GM13976 (cell line): Measurements from ENCODE around the gene GALNT18.

Source experiments
- DNase-seq: peaks from one replicate; pipeline ENCODE4 v3.0.0; 2012; ENCODE audit warnings: low spot score
- in situ Hi-C: fragments of 300-500 bp; cut with MboI; formaldehyde crosslinking; loops from one replicate; pipeline ENCODE4 v1.12.0; 2022; ENCODE audit warnings: low sequenced_read_pairs, mixed read lengths, inconsistent platforms; ENCODE audit not compliant: unreplicated experiment
- TF ChIP-seq, protein P1 (sequence below): IDR thresholded peaks from 2 replicates; pipeline ENCODE4 v1.5.1; 2012; ENCODE audit warnings: borderline replicate concordance, mild to moderate bottlenecking; ENCODE audit not compliant: insufficient read depth; ENCODE audit errors: extremely low read depth, missing control alignments, control extremely low read depth

The GALNT18 gene

GRCh38 chr11:11338304-11338703 is 283.5 kb downstream of the GALNT18 start:
- no peak for DNase-seq
- in situ Hi-C loops, result no loop called here
- TF ChIP-seq, protein P1, sequence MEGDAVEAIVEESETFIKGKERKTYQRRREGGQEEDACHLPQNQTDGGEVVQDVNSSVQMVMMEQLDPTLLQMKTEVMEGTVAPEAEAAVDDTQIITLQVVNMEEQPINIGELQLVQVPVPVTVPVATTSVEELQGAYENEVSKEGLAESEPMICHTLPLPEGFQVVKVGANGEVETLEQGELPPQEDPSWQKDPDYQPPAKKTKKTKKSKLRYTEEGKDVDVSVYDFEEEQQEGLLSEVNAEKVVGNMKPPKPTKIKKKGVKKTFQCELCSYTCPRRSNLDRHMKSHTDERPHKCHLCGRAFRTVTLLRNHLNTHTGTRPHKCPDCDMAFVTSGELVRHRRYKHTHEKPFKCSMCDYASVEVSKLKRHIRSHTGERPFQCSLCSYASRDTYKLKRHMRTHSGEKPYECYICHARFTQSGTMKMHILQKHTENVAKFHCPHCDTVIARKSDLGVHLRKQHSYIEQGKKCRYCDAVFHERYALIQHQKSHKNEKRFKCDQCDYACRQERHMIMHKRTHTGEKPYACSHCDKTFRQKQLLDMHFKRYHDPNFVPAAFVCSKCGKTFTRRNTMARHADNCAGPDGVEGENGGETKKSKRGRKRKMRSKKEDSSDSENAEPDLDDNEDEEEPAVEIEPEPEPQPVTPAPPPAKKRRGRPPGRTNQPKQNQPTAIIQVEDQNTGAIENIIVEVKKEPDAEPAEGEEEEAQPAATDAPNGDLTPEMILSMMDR, result no peak

- TF ChIP-seq, protein P1, result no peak
- no peak for DNase-seq
- in situ Hi-C loops, result no loop called here
Measured at GRCh38 chr11:11336664-11337063, 285.1 kb downstream of the GALNT18 start.

DNA sequence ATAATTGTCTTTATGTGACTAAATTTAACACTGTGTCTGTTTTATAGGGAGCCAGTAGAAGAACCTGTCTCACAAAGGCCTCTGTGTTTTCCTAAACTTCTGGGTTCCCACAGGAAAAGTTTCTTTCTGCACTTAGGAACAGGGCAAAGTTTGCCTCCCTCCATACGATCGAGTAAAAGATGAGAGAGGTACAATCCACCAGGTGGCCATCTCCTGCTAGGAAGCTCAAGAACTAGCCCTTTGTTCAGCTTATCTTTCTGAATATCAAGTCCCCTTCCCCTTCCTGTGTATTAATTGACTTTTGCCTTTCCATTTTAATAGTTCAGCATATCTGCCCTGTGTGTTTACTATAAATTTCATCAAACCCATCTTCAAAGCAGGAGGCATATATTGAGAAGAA is 286.8 kb downstream of the GALNT18 start:
- DNase-seq, result no peak
- in situ Hi-C loops, result no loop called here
- TF ChIP-seq, protein P1, result no peak

- TF ChIP-seq, protein P1, result no peak
- DNase-seq, result no peak
- in situ Hi-C loops, result no loop called here
Measured at GRCh38 chr11:11334607-11335006, 287.2 kb downstream of the GALNT18 start.

- no peak for DNase-seq
- TF ChIP-seq, protein P1, result no peak
- in situ Hi-C loops, result no loop called here
Measured at GRCh38 chr11:11332141-11332710, 289.6 kb downstream of the GALNT18 start.

- TF ChIP-seq, protein P1, result no peak
- no peak for DNase-seq
- in situ Hi-C loops, result no loop called here
Measured at GRCh38 chr11:11329062-11329806, 292.6 kb downstream of the GALNT18 start.
